Germinal center (tissue), 1 donor: ENCODE measurements around the gene GAS7.
A peak's percentile ranks its signal among the peaks of the same experiment; 100 is the strongest.
"Not testable (repeated sequence)": the region's sequence is repeated elsewhere in the genome, so short reads cannot be mapped to it uniquely, and the experiment has no call there.

ENCODE experiments used
- DNase-seq: peaks from one replicate; pipeline ENCODE4 v3.0.0; 2012; ENCODE audit warnings: mixed read lengths, low spot score

Gene GAS7

DNA sequence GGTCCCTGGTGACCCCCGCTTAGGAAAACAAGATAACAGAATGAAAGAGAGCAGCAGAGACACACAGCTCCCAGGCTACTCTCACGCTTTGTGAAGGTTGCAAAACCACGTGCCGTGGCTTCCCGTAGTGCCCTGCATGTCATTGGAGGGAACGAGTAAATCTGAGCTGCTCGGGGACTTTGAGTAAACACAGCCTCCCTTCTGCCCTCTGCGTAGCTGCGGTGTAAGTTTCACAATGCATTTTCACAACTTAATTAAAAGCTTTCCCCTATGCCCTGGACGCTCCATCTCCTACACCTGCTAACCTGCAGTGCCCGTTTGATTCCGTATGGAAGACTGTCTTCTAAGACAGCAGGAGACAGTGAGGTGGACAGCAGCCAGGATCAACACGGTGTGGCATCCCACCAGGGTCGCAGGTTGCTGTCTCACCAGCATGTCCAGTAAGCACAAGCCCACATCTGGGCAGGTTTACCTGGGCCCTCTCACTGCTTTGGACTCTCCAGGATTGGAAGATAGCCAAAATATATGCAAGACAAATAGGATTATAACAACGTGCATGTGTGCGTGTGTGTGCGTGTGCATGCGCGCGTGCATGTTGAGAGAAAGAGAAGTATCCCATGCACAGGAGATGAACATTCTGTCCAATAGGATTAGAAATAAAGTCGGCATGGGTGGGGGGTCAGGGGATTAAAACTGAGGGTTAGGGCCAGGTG, 177.0 kb downstream of the GAS7 start:
- DNase-seq: no peak

- no peak for DNase-seq
These were observed 178.4 kb downstream of the GAS7 start for GRCh38 chr17:10019941-10020451.

GRCh38 chr17:10018461-10018891, 179.9 kb downstream of the GAS7 start:
- peak; percentile 61 for DNase-seq

- not testable (repeated sequence) for DNase-seq
These were observed 181.3 kb downstream of the GAS7 start for GRCh38 chr17:10016958-10017570.

DNA sequence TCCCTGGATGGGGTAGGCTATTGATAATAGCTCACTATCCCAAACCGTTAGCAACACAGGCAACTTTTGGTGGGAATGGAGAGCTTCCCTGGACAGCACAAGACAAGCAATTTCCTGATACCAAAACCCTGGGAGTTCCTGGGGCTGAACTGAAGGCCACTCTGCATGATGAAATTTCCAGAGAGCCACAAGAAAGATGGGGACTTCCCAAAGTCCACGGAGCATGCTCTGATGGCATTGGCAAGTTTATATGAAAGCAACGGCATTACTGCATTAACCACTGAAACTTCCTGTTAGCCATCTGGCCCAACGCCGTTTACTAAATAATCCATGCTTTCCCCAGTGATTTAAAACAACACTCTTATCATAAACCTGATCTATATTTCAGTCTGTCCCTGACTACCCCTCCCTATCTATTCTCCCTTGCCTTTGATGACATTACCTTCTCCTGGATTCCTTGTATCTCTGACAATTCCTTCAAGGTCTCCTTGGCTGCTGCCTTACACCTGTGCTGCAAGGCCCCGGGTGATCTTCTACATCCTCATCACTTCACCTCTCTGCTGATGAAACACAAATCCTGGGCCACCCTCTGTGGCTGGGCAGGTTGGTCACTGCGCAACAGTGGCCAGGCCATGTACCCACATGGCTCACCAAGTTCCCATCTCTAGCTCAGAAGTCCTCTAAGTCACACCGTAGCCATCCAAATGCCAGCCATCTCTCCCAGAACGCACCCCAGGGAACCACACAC, 184.9 kb downstream of the GAS7 start:
- DNase-seq: no peak

GRCh38 chr17:10010752-10011151, 187.7 kb downstream of the GAS7 start:
- DNase-seq: no peak

GRCh38 chr17:10003705-10004104, 194.7 kb downstream of the GAS7 start:
- DNase-seq: no peak

- not testable (repeated sequence) for DNase-seq
These were observed 195.6 kb downstream of the GAS7 start for GRCh38 chr17:10002567-10003360.

GRCh38 chr17:10001306-10001873, 197.0 kb downstream of the GAS7 start:
- no peak for DNase-seq

DNA sequence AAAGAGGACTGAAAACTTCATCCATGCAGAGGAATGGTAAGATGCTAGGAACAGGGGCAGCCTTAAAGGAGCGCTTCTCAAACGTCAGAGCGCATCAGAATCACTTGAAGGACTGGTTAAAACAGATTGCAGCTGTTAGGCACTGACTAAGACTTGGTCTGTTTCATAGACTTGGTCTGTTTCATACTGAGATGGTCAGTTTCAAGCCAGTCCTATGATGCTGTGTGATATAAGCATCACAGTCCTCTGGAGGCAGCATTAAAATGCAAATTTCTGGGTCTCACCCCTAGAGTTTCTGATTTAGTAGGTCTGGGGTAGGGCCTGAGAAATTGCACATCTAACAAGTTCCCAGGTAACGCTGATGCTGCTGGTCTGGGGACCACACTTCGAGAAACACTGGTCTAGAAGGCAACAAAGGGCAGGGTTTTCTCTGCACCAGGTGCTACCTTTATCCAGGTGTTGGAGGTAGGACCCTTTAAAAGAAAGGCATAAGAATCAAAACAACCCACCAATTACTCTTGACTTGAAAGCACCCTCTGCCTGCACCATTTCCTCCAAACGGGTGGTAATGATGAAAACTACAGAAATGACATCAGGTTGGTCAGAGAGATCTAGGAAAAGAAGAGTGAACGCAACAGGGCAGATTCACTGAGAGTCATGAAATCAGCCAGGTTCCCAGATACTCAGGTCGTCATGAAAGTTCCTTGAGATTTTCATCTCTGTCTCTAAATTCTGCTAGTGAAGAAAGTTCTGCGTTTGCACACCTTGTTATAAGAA, 198.3 kb downstream of the GAS7 start:
- DNase-seq: no peak

GRCh38 chr17:9998060-9998459, 200.3 kb downstream of the GAS7 start:
- DNase-seq: no peak

GRCh38 chr17:9994761-9995160, 203.6 kb downstream of the GAS7 start:
- DNase-seq: no peak

DNA sequence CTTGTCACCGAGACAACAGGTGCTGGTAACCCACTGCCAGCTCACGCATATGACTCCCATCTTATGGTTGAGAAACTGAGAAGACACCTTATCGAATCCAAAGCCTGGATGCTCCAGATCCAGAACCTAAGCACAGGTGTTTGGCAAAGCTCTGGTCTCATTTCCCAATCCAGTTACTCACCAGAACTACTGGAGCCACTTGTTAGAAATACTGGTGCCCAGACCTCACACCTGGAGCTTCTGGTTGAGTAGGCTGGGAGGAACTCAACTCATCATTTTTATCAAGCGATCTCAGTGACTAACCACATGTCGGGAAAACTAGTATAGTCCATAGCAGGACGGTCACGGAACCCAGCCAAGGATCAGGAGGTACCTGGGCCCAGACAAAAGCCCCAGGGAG, 206.6 kb downstream of the GAS7 start:
- no peak for DNase-seq

DNA sequence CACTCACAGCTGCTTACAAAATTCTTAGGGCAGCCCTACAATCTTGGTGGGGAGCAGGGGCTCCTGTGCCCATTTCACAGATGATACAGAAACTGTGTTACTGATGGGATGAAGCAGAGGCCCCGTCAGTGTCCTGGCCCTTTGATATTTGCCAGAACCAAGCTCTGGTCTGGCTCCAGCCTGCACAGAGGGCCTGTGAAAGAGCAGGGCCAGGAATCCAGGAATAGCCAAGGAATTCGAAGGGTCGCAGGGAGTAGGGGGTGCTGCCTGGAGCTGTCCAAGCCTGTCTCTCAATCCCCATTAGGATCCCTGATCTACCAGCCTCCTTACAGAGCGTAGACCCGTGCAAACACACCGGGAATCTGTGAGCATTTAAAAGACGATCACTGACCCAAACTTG, 207.1 kb downstream of the GAS7 start:
- DNase-seq: no peak

GRCh38 chr17:9987779-9988585, 210.4 kb downstream of the GAS7 start:
- peak; percentile 68 for DNase-seq

GRCh38 chr17:9986754-9987382, 211.5 kb downstream of the GAS7 start:
- DNase-seq: no peak

DNA sequence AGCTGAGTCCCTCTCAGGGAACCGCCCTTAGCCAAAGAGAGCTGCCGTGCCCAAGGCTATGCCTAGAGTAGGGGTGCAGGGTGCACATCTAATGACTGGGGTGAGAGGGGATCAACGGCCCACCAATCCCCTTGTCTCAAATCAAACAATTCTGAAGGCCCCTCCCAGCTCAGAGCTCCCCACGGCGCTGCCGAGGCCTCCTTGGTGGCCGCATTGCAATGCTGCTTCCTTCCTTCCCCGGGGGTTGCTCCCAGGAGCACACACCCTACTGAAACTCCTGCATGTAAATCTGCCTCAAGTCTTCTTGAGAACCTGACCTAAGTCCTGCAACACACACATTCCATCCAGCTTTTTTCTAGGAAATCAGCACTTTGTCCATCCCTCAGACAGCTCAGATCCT, 212.8 kb downstream of the GAS7 start:
- no peak for DNase-seq

GRCh38 chr17:9984768-9985167, 213.6 kb downstream of the GAS7 start:
- DNase-seq: no peak

- peak; percentile 27 for DNase-seq
These were observed 216.2 kb downstream of the GAS7 start for GRCh38 chr17:9982159-9982558.
